GM19351 (cell line): ENCODE data around the gene MRPL27.

Source experiments
- ATAC-seq: cut with Tn5 transposase; IDR thresholded peaks from one replicate; pipeline ENCODE4 v1.9.1; 2021; ENCODE audit warnings: mild to moderate bottlenecking, moderate library complexity; ENCODE audit not compliant: unreplicated experiment

Gene MRPL27

GRCh38 chr17:50319306-50320004 is 53.5 kb downstream of the MRPL27 start:
- no peak for ATAC-seq

- ATAC-seq: no peak
These were observed 54.3 kb downstream of the MRPL27 start for GRCh38 chr17:50318501-50319285.
